GM18868 (cell line): ENCODE data around the gene PLSCR1.
"Not testable (repeated sequence)": the region's sequence is repeated elsewhere in the genome, so short reads cannot be mapped to it uniquely, and the experiment has no call there.

Experiments
- ATAC-seq: cut with Tn5 transposase; IDR thresholded peaks from one replicate; pipeline ENCODE4 v1.9.1; 2021; ENCODE audit warnings: mild to moderate bottlenecking, moderate library complexity; ENCODE audit not compliant: unreplicated experiment

Gene PLSCR1

GRCh38 chr3:146550743-146551510 is 6.5 kb upstream of the PLSCR1 start:
- ATAC-seq = peak; percentile 96

- no peak for ATAC-seq
These were observed 5.7 kb upstream of the PLSCR1 start for GRCh38 chr3:146550070-146550615.

- no peak for ATAC-seq
These were observed 2.9 kb upstream of the PLSCR1 start for GRCh38 chr3:146547235-146547835.

- no peak for ATAC-seq
These were observed 2.1 kb upstream of the PLSCR1 start for GRCh38 chr3:146546366-146546965.

- peak; percentile 11 for ATAC-seq
These were observed 622 bp upstream of the PLSCR1 start for GRCh38 chr3:146544929-146545528.

GRCh38 chr3:146543461-146544001 is 876 bp downstream of the PLSCR1 start:
- ATAC-seq = peak; percentile 7

- no peak for ATAC-seq
These were observed 1.4 kb downstream of the PLSCR1 start for GRCh38 chr3:146542978-146543377.

- no peak for ATAC-seq
These were observed 2.2 kb downstream of the PLSCR1 start for GRCh38 chr3:146542179-146542578.

GRCh38 chr3:146540978-146541377 is 3.4 kb downstream of the PLSCR1 start:
- no peak for ATAC-seq

- peak; percentile 30 for ATAC-seq
These were observed 4.2 kb downstream of the PLSCR1 start for GRCh38 chr3:146540236-146540635.

- ATAC-seq = no peak
These were observed 5.1 kb downstream of the PLSCR1 start for GRCh38 chr3:146539315-146539714.

- no peak for ATAC-seq
These were observed 6.8 kb downstream of the PLSCR1 start for GRCh38 chr3:146537603-146538002.

- no peak for ATAC-seq
These were observed 7.7 kb downstream of the PLSCR1 start for GRCh38 chr3:146536681-146537080.

- no peak for ATAC-seq
These were observed 12.0 kb downstream of the PLSCR1 start for GRCh38 chr3:146532406-146532805.

- ATAC-seq = no peak
These were observed 13.8 kb downstream of the PLSCR1 start for GRCh38 chr3:146530609-146531008.

GRCh38 chr3:146529021-146529420 is 15.4 kb downstream of the PLSCR1 start:
- no peak for ATAC-seq

GRCh38 chr3:146524961-146525360 is 19.4 kb downstream of the PLSCR1 start:
- no peak for ATAC-seq

- no peak for ATAC-seq
These were observed 20.9 kb downstream of the PLSCR1 start for GRCh38 chr3:146523531-146523930.

GRCh38 chr3:146522174-146523158 is 21.9 kb downstream of the PLSCR1 start:
- not testable (repeated sequence) for ATAC-seq

GRCh38 chr3:146521394-146521793 is 23.0 kb downstream of the PLSCR1 start:
- ATAC-seq = no peak
